Heart left ventricle (tissue), 16 donors: ENCODE results near the gene GGA2. TPM values are rescaled to one million over a fixed set of nuclear protein-coding genes. Genes with fewer than 3 reads are reported as not detected.

Source experiments
- ATAC-seq, 4 donors: fragments of 200-7000 bp; cut with Tn5 transposase; one replicate each; pipeline ENCODE4 v1.9.1; 2020 to 2022; ENCODE audit warnings: moderate library complexity in 4 of 4, mild to moderate bottlenecking in 3 of 4, moderate number of reproducible peaks in 1 of 4
- DNase-seq, 5 donors: peaks; one replicate each; pipeline ENCODE4 v3.0.0-alpha.2; 2020
- H3K27ac ChIP-seq, 12 donors: fragments of 200-600 bp; sonication (generic) in 4 of 12; one replicate each; pipeline versions ENCODE4 v1.5.0 to v1.8.0; 2016 to 2022; ENCODE audit warnings: mild to moderate bottlenecking in 2 of 12
- H3K27me3 ChIP-seq, 9 donors: fragments of 200-600 bp; sonication (generic) in 2 of 9; one replicate each; pipeline versions ENCODE4 v1.5.1 to v1.8.0; 2016 to 2022; ENCODE audit warnings: mild to moderate bottlenecking in 3 of 9
- H3K36me3 ChIP-seq, 9 donors: fragments of 200-600 bp; sonication (generic) in 2 of 9; one replicate each; pipeline versions ENCODE4 v1.5.0 to v1.8.0; 2018 to 2022; ENCODE audit warnings: mild to moderate bottlenecking in 2 of 9
- H3K4me1 ChIP-seq, 12 donors: fragments of 200-600 bp; sonication (generic) in 4 of 12; one replicate each; pipeline versions ENCODE4 v1.5.0 to v1.8.0; 2016 to 2022; ENCODE audit warnings: mild to moderate bottlenecking in 3 of 12
- H3K4me3 ChIP-seq, 12 donors: fragments of 200-600 bp; sonication (generic) in 4 of 12; one replicate each; pipeline versions ENCODE4 v1.5.0 to v1.8.0; 2017 to 2022; ENCODE audit warnings: mild to moderate bottlenecking in 9 of 12, moderate library complexity in 4 of 12
- H3K9me3 ChIP-seq, 12 donors: fragments of 200-600 bp; sonication (generic) in 4 of 12; one replicate each; pipeline versions ENCODE4 v1.5.0 to v1.8.0; 2016 to 2022; ENCODE audit warnings: mild to moderate bottlenecking in 1 of 12
- CTCF ChIP-seq, 12 donors: fragments of 200-600 bp; sonication (generic) in 4 of 12; IDR thresholded peaks; one replicate each; pipeline versions ENCODE4 v1.5.0 to v1.8.0; 2018 to 2022; ENCODE audit warnings: antibody characterized with exemption in 12 of 12, mild to moderate bottlenecking in 5 of 12
- POLR2A ChIP-seq, 2 donors: fragments of 450-650 bp; IDR thresholded peaks; one replicate each; pipeline ENCODE4 v1.6.1; 2017; ENCODE audit warnings: antibody characterized with exemption in 2 of 2, mild to moderate bottlenecking in 2 of 2, moderate library complexity in 2 of 2
- WGBS, 4 donors: extraction: QIAGEN DNeasy Blood & Tissue Kit in 2 of 4; methylation state at CpG; one replicate each; pipeline versions ENCODE4 v1.1.5 to v1.1.7; 2013 to 2018; 5-methylcytosine and 5-hydroxymethylcytosine counted together
- intact Hi-C, 10 donors: fragments of 100-400 bp; cut with DNase I; formaldehyde crosslinking; loops; one replicate each; pipeline versions ENCODE4 v1.11.1 to v1.14.2; 2022
- polyA plus RNA-seq, 2 donors: library from polyadenylated mRNA; stranded (reverse); fragments of 200-250 nt; gene quantifications; one replicate each; pipeline ENCODE4 v1.2.3, GENCODE V29; 2013
- total RNA-seq, 9 donors: library from RNA; depleted of rRNA in 2 of 9; stranded (reverse); fragments of >200 nt in 2 of 9; fragmentation: NEBNext Ultra II Directional in 3 of 9; extraction: Animal tissue kit (Norgen Biotek cat#: 25700) in 3 of 9; gene quantifications; one replicate each; pipeline versions ENCODE4 v1.1.0 to v1.2.4, GENCODE V29; 2016 to 2023
- donor health status: ischemic (EF 13 %, LVEDD 7.1; RV severe dilation, severe dysfunction).
- donor health status: healthy with polysubstance abuse.
- donor health status: DM: no; HTN: yes; CAD: no.
- donor health status: DM: no; HTN: no; CAD: no.
- donor health status: ischemic (EF 25% LVEDD 6.9; RV normal size, moderate dysfunction).
- donor health status: ischemic (EF 25% LVEDD 5.7; RV mildly dilated, moderate dysfunction).
- donor health status: healthy.
- donor health status: DM: yes; HTN: yes; CAD: no.
- donor health status: ischemic (EF 35%, LVEDD 5.7; RV mildly dilated, moderate dysfunction).
- donor health status: nonischemic (EF 11% LVEDD 7.7; RV severe dilation, severe dysfunction).
- donor health status: DM: yes; HTN: yes; CAD: no.
- donor health status: PGD.
- donor health status: ischemic (EF 29% LVEDD 5.4; RV normal size, mild dysfunction).
- donor health status: nonischemic (EF 23%, LVEDD 6.1; RV moderate dilation, normal function).

GGA2 gene
- total and polyA plus RNA-seq, 11 donors = 17.9 to 73.8 (median 46.6) TPM

- Histone ChIP-seq H3K9me3 (no peaks in the 10 kb centered on the region), H3K4me3 (peak overlapping the region in 1 of 12 donors; percentile 8), H3K27me3 (no peaks in the 10 kb centered on the region), H3K36me3 (peaks cover 0 to 8% (median 0%) of the 10 kb centered on the region in 9 donors), H3K4me1 (peaks cover 4 to 96% (median 35%) of the 10 kb centered on the region in 12 donors), H3K27ac (peak overlapping the region in 11 of 12 donors; percentile 32 to 82 (median 49))
- intact Hi-C loops = loop anchor here in 1 of 10 donors (5.0 kb wide), 1 partner anchor 93 kb away; the partner anchor contains the start of gene NDUFAB1
- TF ChIP-seq POLR2A (IDR thresholded peaks at IDR 0.05) (no peak), CTCF (IDR thresholded peaks at IDR 0.05) (no peak)
- WGBS, 4 donors = 44 to 60% (median 51%) methylated on average over 12 to 13 of the region's 13 CpGs
- DNase-seq (peak in 3 of 5 donors; percentile 49 to 73 (median 68)), ATAC-seq (peak in 3 of 4 donors; percentile 57 to 80 (median 70))
Observed at GRCh38 chr16:23504453-23505179, 5.7 kb downstream of the GGA2 start.

GRCh38 chr16:23504076-23504452 is 6.2 kb downstream of the GGA2 start:
- peak in 2 of 4 donors; percentile 23 to 37 for ATAC-seq
- intact Hi-C loops = no loop called here

GRCh38 chr16:23502466-23502865 is 7.8 kb downstream of the GGA2 start:
- ATAC-seq = no peak
- WGBS, 4 donors = 36 to 48% (median 36%) methylated on average over 2 of the region's 2 CpGs; no CpG with 5 or more reads in 1 of the 4 donors
- DNase-seq = no peak
- Histone ChIP-seq H3K4me3 (no peak overlapping the region), H3K27me3 (no peaks in the 10 kb centered on the region), H3K4me1 (peaks cover 4 to 96% (median 33%) of the 10 kb centered on the region in 12 donors), H3K27ac (peak overlapping the region in 1 of 12 donors; percentile 32), H3K36me3 (peaks cover 0 to 8% (median 0%) of the 10 kb centered on the region in 9 donors), H3K9me3 (no peaks in the 10 kb centered on the region)
- TF ChIP-seq CTCF (IDR thresholded peaks at IDR 0.05) (no peak), POLR2A (IDR thresholded peaks at IDR 0.05) (no peak)
- intact Hi-C loops = no loop called here

More at GRCh38 chr16:23504076-23504452, 6.2 kb downstream of the GGA2 start:
- Histone ChIP-seq H3K9me3 (no peaks in the 10 kb centered on the region), H3K27ac (peak overlapping the region in 10 of 12 donors; percentile 32 to 82 (median 53)), H3K36me3 (peaks cover 0 to 8% (median 0%) of the 10 kb centered on the region in 9 donors), H3K4me1 (peaks cover 4 to 97% (median 34%) of the 10 kb centered on the region in 12 donors), H3K27me3 (no peaks in the 10 kb centered on the region), H3K4me3 (no peak overlapping the region)
- 62 to 77% (median 70%) methylated on average over 5 of the region's 5 CpGs for WGBS, 4 donors
- TF ChIP-seq POLR2A (IDR thresholded peaks at IDR 0.05) (no peak), CTCF (IDR thresholded peaks at IDR 0.05) (no peak)
- DNase-seq = peak in 2 of 5 donors; percentile 43 to 45

- Histone ChIP-seq H3K9me3 (no peaks in the 10 kb centered on the region), H3K4me1 (peaks cover 4 to 96% (median 42%) of the 10 kb centered on the region in 12 donors), H3K27ac (no peak overlapping the region), H3K4me3 (no peak overlapping the region), H3K36me3 (peaks cover 0 to 11% (median 0%) of the 10 kb centered on the region in 9 donors), H3K27me3 (no peaks in the 10 kb centered on the region)
- intact Hi-C loops = no loop called here
- 81 to 89% (median 85%) methylated on average over 5 of the region's 5 CpGs for WGBS, 4 donors
- no peak for DNase-seq
- no peak for ATAC-seq
- TF ChIP-seq CTCF (IDR thresholded peaks at IDR 0.05) (no peak), POLR2A (IDR thresholded peaks at IDR 0.05) (no peak)
Observed at GRCh38 chr16:23501291-23501690, 9.0 kb downstream of the GGA2 start.
